Activated CD4-positive, alpha-beta T cell treated with anti-CD3 and anti-CD28 coated beads, Interleukin-2, amount 50 U/mL, for 4 hours (primary cell): ENCODE data around the gene HSD17B4.
"Not testable (repeated sequence)": the region's sequence is repeated elsewhere in the genome, so short reads cannot be mapped to it uniquely, and the experiment has no call there.

Experiments
- DNase-seq, 2 experiments: peaks; one replicate each; pipeline ENCODE4 v3.0.0-alpha.2; 2020

The HSD17B4 gene, protein sequence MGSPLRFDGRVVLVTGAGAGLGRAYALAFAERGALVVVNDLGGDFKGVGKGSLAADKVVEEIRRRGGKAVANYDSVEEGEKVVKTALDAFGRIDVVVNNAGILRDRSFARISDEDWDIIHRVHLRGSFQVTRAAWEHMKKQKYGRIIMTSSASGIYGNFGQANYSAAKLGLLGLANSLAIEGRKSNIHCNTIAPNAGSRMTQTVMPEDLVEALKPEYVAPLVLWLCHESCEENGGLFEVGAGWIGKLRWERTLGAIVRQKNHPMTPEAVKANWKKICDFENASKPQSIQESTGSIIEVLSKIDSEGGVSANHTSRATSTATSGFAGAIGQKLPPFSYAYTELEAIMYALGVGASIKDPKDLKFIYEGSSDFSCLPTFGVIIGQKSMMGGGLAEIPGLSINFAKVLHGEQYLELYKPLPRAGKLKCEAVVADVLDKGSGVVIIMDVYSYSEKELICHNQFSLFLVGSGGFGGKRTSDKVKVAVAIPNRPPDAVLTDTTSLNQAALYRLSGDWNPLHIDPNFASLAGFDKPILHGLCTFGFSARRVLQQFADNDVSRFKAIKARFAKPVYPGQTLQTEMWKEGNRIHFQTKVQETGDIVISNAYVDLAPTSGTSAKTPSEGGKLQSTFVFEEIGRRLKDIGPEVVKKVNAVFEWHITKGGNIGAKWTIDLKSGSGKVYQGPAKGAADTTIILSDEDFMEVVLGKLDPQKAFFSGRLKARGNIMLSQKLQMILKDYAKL

DNA sequence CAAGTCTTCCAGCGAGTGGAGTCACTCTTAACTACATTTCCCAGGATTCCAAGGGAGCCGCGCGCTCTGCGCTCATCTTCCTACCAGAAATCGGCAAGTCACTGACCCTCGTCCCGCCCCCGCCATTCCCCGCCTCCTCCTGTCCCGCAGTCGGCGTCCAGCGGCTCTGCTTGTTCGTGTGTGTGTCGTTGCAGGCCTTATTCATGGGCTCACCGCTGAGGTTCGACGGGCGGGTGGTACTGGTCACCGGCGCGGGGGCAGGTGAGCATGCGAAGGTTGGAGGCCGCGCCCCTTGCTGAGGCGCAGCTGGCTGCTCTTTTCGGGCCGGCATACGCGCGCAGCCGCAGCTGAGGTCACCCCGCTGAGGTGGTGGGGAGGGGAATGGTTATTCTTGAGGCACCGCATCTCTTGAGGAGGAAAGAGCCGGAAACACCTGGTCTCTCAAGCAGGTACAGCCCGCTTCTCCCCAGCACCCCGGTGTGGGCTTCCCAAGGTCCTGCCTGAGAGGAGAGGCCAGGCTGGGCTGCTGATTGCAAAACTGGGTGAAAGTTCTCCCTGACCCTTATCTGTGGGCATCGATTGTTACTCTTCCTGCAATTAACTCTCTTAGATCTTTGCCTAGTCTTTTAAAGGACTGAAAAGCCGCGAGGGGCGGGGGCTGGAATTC, at the start of gene HSD17B4:
TSS of gene HSD17B4 (plus strand) at position 125 of the 667 bp plus-strand sequence. CDS start at position 204, 79 bp downstream.
- DNase-seq = peak; percentile 66

DNA sequence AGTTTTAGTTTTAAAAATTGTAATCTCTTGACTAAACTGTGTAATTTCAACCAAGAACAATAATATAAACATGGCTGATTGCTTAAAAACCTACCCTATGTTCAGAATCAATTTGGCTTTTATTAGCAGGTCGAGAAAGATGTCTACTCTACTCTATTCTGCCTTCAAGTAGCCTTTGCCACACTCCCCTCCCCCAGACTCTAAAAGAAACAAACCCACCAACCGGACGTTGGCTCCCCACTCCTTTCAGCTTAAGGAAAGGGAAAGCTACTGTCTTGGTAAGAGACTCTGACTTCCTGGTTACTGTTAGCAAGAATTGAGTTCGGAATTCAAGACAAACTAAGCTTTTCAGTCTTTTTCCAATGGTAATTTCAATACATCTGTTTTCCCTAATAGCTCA, 49.7 kb upstream of the HSD17B4 start:
- DNase-seq = no peak

DNA sequence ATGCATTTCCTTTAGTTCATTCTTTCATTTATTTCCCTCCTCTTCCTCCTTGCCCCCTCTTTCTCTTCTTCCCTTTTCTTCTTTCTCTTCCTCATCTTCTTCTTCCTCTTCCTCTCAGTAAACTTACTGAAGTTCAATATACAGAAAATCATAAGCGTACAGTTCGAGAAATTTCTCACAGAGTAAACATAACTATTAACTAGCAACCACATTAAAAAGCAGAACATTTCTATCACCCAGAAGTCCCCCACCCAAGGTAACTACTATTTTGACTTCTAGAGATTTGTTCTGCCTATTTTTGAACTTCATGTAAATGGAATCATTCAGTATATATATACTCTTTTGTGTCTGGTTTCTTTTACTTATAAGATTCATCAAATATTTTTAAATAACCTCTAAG, 48.3 kb upstream of the HSD17B4 start:
- no peak for DNase-seq

DNA sequence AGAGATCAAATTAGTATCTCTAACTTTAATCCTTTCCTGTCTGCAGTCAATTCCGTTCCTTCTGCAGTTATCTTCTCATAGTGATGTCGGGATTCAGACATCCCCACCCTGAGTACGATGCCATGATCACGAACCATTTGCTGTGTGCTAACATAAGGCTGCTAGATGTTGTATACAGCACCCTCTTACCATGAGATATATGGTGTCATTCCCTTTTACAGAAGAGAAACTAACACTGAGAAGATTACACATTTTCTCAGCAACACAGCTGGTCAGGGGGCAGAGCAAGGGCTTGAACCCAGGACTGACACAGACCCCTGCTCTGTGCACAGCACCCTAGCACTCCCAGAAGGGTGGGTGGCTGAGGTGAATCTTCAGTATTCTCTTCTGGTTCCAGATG, 46.9 kb upstream of the HSD17B4 start:
- no peak for DNase-seq

DNA sequence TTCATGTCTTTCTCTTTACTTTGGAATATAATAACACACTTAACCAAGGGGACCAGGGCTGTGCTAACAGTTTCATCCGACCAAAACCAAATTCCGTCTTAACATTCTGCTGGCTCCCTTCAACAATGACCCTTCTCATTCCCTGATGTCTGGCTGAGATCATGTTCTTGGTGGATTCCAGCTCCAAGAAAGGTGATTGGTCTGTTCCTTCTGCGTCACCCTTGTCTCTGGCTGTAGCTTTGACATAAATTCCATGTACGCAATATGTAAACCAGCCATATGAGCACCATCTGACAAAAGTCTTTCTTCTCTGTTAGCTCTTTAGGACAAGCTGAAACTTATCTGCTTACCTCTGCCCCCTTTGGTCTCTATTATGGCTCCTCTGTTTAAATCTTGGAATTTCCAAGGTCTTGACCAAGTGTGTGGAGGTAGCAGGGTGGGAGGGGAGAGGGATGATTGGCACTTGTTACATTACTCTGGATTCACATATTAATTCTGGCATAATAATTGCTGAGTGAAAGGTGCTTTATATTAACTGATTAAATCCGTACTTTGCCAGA, 45.7 kb upstream of the HSD17B4 start:
- no peak for DNase-seq

DNA sequence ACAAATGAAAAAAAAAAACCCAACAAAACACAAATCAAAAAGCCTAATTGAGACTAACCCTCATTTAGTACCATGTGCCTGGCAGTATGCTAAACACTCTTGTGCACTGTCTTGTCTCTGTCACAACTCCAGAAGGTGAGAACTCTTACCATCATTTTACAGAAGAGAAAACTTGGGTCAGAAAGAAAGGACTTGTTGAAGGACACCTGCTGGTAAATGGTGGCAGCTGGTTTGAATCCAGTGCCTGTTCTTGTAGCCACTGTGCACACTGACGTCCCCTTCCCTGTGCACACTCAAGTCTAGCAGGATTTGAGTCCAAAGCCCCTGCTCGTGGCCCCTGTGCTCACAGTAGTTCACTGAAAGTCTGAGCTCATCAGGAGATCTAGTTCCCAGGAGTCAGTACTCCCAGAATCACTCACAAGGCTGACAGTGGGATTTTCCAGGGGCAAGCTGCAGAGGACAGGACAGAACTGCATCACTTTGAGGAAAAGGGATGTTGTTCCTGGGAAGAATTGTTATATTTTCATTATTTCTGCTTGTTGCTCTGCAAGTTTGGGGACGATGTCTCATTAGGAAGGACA, 43.0 kb upstream of the HSD17B4 start:
- DNase-seq = no peak

DNA sequence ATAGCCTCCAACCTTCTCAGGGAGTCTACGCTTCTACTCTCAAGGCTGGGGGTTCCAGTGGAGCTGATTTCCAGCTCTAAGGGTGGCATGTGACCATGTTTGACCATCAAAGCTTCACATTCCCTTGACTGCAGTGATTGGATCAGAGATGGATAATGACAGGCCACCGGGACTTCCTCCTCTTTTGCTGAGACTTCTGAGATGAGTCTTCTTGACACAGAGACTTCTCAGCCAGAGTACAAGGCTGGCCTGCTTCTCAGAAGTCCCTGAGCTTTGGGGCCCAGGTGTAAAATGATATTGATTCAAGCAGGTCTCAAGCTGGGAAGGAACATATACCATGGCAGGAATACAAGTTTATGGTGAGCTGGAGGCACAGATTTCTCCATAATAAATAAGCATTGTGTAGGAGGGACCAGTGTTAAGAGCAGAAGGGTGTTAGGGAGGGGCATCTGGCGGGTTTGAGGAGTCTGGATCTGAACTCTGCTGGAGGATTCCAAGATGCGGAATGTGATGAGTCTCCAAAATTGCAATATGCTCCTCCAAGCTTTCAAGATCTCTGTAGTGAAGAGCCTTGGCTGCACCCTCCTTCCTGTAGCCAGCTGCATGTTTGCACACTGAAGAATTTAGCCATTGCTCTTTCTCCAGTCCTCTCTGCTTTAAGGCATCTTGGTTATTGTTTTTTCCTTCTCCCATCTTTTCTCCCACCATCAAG, 41.7 kb upstream of the HSD17B4 start:
- DNase-seq = no peak

DNA sequence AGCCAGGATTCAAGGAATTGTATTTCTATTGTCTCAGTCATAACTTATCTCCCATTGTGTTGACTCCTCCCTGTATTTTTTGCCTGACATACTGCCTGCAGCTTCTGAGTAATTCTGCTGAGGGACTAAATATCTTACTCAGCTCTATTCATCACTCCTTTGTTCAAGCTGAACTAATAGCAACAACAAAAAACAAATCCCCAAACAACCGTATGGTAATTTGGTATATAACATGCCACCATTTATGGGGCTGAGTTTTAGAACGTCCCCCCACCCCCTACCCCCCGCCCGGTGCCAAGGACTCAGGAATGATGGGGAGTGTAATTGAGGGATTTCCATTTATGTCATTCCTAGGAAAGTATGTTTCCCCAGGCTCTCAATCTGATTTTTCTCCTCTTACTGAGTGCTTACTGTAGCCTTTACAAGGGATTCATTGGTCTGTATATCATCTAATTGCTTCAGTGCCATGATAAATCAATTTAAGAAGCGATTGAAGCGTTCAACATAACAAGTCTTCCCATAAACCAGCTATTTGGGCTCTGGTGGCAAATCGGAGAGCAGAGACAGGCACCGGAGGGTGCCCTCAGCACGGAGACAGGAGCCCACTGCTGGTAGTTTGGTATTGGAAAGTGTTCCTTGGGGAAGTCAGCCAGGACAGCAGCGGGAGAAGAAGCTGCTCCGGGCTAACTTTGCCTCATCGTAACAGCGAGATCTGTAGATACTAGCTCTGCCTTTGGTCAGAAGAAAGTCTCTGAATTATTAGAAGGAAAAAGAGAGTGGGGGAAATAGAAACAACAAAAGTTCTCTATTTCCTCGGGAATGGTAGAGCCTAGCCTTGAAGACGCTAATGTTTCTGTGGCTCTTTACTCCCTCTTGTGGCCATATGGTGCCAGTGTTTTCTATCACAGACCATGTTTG, 40.7 kb upstream of the HSD17B4 start:
- peak; percentile 38 to 42 for DNase-seq

DNA sequence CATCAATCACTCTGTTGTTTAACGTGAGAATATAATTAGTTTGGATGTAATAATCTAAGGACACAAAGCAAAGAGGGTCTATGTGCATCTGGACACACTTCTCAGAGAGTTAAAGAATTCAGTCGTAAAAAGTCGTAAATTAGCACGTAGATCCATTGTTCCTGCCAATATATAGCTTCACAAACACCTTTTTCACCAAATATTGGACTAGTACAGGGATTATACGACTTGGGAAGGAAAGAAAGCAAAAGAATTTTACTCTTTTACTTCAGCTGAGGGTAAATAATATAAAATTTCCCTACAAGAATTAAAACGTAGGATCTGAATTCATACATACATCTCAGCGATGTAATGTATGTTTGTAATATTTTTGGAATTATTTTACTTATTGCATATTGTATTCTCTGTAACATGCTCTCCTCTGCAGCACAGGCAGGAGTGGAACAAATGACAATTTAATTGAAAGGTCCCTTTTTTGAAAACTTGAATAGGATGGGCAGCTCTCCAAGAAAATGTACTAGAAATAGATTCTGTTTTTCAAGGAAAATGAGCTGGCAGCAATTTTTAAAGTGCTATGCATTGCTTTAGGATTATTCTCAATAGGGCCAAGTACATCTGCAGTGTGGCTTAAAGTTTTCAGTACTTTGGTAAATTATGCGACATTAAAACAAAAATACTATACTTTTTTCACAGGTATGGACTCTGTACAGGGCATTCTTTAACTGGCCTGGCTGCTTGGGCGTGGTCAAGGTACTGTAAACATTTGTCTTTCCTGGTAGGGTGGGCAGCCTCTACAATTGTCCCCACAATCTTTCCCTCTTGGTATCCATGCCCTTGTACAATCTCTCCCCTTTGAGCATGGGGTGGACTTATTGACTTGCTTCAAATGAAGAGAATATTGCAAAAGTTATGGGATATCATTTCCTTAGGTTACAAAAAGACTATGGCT, 39.7 kb upstream of the HSD17B4 start:
- DNase-seq = no peak

DNA sequence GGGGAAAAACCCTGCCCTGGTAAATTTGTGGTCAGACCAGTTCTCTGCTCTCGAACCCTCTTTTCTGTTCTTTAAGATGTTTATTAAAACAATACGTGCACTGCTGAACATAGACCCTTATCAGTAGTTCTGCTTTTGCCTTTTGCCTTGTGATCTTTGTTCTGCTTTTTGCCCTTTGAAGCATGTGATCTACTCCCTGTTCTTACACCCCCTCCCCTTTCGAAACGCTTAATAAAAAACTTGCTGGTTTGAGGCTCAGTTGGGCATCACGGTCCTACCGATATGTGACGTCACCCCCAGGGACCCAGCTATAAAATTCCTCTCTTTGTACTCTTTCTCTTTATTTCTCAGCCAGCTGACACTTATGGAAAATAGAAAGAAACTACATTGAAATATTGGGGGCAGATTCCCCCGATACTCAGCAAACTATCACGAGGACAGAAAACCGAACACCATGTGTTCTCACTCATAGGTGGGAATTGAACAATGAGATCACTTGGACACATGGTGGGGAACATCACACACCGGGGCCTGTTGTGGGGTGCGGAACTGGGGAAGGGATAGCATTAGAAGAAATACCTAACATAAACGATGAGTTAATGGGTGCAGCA, 38.1 kb upstream of the HSD17B4 start:
- not testable (repeated sequence) for DNase-seq

DNA sequence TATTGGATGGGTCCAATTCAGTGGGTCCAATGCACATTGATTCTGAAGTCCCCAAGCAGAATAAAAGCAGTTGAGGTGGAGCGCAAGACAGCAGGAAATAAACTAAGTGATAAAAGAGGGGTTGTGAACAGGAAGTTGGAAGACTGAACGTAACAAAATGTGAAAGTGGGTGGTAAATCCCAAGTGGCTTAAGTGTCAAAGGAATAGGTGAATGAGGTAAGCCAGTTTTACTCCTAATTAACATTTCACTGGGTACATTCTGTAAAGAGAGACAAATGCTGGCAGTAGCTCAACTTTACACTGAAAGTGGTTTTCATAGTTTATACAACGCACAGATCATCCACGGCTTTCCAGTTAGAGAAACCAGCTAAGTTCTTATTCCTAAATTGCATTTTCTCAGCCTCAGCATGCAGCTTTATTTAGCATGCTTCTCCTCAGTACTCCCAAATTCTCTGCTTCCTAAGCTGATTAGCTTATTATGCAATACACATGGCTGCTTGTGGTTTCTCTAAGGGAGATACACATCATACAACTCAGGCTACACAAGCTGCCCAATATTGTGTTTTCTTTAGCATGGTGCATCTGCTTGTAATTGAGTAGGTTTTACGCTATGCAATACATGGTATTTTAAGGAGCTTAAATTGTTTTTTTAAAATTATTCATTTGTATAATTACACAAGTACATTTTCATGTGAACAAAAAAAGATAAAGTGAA, 34.2 kb upstream of the HSD17B4 start:
- DNase-seq = no peak

DNA sequence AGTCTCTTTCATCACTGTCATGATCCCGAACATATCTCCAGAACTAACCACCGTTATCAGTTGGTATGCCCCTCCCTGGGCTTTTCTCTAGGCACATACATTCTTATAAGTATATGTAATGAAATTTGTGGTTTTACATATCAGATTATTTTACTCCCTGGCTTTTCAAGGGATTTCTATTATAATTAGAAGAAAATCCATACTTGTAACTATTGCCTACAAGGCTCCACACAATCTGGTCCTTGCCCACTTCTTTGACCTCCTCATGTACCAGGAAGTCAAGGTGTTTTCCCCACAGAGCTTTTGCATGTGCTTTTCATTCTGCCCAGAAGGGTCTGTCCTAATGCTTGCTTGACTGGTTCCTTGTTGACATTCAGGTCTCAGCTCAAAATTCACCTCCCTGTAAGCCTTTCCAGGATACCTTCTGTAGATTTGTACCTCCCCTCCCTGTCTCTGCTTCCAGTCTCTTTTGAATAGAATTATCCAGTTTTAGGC, 33.6 kb upstream of the HSD17B4 start:
- no peak for DNase-seq

DNA sequence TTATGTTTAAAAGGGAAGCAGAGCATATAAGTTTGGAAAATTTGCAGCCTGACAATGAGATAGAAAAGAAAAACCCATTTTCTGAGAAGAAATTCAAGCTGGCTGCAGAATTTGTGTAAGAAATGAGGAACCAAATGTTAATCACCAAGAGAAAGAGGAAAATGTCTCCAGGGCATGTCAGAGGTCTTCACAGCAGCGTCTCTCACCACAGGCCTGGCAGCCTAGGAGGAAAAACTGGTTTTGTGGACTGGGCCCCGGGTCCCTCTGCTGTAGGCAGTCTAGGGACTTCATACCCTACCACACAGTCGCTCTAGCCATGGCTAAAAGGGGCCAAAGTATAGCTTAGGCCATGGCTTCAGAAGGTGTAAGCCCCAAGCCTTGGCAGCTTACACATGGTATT, 32.1 kb upstream of the HSD17B4 start:
- no peak for DNase-seq

DNA sequence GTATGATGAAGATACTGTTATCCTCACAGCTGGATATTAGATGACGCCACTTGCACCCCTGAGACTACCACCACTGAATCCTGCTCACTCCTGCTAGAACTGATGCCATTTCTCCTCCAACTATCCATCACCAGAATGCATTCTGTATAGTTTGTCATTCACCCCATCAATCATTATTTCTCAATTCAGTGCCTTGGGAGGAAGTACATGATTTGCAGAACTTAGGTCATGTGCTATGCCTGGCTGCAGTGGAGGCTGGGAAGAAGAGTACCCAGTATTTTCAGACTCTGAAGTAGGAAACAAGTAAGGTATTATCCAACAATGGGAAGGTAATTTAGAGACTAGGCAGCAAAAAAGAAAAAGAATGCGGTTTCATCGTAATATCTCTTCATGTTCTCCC, 26.2 kb upstream of the HSD17B4 start:
- no peak for DNase-seq

DNA sequence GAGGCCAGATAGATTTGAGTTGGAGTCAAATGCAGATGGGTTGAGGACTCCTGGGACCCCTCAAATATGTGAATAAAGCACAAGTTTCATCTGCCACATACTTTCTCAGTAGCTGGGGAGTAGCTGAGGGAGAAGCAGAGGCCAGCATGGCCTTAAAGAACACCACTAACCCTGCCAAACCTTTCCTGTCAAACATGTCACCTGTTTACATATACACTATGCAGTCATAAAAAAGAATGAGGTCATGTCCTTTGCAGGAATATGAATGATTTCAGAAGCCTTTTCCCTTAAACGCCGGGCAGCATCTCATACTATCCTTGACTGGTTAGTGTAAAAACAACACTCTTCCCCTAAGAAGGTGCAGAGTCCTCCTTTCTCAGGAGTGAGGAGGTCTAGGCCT, 25.2 kb upstream of the HSD17B4 start:
- DNase-seq = no peak

DNA sequence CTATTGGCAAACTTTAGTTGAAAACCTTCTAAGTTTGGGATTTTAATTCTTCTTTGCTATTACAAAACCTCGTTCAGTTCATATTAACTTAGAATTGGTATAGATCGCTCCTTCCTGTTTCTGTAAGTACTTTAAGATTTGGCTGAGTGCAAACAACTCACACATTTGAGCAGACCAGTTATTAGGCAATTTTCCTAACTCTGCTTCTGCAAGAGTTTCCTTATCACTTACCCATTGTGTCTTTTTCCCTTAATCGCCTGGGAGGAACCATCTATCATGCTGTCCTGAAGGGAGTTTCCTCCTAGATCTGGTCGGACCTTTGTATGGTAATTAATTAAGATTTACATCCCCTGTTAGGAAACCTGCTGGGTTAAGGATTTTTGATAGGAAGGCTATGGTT, 24.7 kb upstream of the HSD17B4 start:
- DNase-seq = not testable (repeated sequence)

DNA sequence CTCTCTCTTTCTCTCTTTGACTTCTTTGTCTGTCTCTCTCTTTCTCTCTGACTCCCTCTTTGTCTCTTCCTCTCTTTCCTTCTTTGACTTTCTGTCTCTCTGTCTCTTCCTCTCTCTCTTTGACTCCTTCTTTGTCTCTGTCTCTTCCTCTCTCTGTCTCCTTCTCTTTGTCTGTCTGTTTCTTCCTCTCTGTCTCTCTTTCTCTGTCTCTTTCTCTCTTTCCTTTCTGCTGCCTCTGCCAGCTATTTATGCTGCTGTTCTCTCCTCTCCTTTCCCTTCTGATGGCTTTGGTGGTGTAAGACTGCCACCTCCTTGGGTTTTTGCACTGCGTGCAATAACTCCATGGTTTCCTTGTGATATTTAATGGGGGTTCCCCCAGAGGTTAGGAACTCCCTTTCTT, 24.1 kb upstream of the HSD17B4 start:
- not testable (repeated sequence) for DNase-seq

DNA sequence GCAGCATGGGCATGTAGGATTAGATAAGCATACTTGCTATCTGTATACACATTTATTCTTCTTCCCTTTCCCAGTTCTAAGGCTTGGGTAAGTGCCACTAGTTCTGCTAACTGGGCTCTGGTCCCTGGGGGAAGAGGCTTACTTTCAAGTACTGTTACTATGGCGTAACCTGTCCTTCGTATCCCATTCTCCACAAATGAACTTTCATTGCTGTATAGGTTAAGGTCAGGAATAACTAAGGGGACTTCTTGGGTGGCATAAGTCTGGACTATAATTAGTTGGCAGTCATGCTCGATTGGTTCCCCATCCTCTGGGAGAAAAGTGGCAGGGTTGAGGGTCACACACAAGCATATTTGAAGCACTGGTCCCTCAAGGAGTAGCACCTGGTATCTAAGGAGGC, 23.7 kb upstream of the HSD17B4 start:
- not testable (repeated sequence) for DNase-seq
